GM19328 (cell line): Measurements from ENCODE around the gene LYZ.

Experiments
- ATAC-seq: cut with Tn5 transposase; IDR thresholded peaks from one replicate; pipeline ENCODE4 v1.9.1; 2021; ENCODE audit warnings: mild to moderate bottlenecking, moderate library complexity; ENCODE audit not compliant: unreplicated experiment

Gene LYZ

DNA sequence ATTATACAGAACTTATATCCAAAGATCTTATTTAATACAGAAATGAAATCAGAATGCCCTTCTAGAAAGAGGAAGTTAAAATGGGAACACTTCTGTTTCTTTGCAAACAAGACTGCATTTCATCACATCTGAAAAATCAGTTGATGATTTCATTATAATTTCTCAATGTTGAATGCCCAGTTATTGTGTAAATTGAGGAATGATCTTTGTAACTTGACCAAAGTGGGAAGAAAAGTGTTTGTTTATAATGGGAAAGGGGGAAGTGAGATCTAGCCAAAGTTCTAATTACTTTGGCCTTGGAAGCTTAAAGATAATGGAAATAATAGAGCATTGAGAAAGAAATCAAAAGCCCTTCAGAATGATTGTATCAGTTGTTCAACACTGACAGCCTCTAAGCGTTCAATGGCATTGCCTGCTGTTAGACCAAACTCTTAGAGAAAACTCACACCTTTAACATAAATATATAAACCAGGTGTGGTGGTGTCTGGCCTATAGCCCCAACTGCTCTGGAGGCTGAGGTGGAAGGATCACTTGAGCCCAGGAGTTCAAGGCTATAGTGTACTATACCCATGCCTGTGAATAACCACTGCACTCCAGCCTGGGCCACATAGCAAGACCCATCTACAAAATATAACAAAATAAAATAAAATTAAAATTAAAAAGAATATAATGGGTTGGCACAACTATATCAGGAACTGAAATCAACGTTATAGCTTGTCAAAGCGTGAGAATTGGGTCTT is 9.9 kb upstream of the LYZ start:
- ATAC-seq: no peak

- no peak for ATAC-seq
Measured at GRCh38 chr12:69338936-69339335, 9.2 kb upstream of the LYZ start.

- no peak for ATAC-seq
Measured at GRCh38 chr12:69339999-69340398, 8.2 kb upstream of the LYZ start.

- no peak for ATAC-seq
Measured at GRCh38 chr12:69341328-69341727, 6.9 kb upstream of the LYZ start.

DNA sequence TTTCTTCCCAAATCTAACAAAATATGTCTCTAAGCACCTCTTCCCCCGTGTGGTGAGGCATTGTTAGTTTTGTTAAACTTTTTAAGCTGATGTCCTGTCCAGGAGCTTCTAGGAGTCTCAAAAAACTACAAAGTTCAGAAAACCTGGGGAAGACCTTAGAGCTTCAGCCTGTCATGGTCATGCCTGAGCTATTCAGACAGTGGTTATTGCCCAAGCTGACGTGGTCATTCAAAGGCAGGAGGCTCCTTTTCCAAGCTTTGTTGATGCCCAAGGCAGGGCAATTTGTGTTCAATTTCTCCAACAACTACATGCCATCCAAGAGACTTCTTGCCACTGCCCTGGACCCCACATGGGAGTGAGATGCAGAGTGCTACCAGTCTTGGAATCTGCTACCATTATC is 5.8 kb upstream of the LYZ start:
- no peak for ATAC-seq

GRCh38 chr12:69343357-69343756 is 4.8 kb upstream of the LYZ start:
- no peak for ATAC-seq

- no peak for ATAC-seq
Measured at GRCh38 chr12:69343885-69344612, 4.1 kb upstream of the LYZ start.

DNA sequence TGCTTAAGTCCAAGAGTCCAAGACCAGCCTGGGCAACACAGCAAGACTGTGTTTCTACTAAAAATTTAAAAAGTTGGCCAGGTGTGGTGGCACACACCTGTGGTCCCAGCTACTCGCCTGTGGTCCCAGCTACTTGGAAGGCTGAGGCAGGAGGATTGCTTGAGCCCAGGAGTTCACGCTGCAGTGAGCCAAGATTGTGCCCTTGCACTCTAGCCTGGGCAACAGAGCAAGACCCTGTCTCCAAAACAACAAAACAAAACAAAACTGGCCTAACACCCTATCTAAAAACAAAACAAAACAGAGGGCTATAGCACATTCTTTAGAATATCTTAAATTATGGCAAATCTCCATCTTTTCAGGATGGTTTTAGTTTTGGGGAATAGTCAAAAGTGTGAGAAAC is 3.1 kb upstream of the LYZ start:
- no peak for ATAC-seq

- no peak for ATAC-seq
Measured at GRCh38 chr12:69345742-69346141, 2.4 kb upstream of the LYZ start.

- ATAC-seq: no peak
Measured at GRCh38 chr12:69350002-69350626, 1.9 kb downstream of the LYZ start.

- no peak for ATAC-seq
Measured at GRCh38 chr12:69350777-69351176, 2.6 kb downstream of the LYZ start.

- ATAC-seq: no peak
Measured at GRCh38 chr12:69351462-69352236, 3.5 kb downstream of the LYZ start.

DNA sequence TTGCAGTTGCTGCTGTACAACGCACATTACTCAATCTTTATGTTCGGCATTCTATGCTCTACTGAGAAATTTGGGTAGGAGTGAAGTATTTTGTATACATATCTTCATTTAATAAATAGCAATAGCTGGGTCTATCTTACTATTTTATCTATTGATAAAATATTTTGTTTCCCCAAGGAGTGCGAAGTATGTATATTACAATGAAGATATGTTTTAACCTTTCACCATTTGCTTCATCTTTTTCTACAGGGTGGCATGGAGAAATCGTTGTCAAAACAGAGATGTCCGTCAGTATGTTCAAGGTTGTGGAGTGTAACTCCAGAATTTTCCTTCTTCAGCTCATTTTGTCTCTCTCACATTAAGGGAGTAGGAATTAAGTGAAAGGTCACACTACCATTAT is 4.7 kb downstream of the LYZ start:
- ATAC-seq: no peak

DNA sequence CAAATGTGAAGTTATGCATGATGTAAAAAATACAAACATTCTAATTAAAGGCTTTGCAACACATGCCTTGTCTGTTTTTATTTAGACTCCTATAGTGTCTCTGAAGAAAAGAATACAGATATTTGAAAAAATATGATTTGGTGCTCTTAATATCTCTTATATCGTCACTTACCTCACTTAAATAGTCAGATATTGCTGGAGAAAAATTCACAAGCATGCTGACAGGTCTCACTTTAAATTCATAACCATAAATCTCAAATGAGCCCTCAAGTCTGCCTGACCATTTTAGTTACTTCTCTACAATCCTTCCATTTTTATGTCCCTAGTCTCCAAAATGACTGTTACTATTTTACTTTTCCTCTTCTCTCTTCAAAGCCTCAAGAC is 6.0 kb downstream of the LYZ start:
- no peak for ATAC-seq

- ATAC-seq: no peak
Measured at GRCh38 chr12:69354556-69355187, 6.5 kb downstream of the LYZ start.

DNA sequence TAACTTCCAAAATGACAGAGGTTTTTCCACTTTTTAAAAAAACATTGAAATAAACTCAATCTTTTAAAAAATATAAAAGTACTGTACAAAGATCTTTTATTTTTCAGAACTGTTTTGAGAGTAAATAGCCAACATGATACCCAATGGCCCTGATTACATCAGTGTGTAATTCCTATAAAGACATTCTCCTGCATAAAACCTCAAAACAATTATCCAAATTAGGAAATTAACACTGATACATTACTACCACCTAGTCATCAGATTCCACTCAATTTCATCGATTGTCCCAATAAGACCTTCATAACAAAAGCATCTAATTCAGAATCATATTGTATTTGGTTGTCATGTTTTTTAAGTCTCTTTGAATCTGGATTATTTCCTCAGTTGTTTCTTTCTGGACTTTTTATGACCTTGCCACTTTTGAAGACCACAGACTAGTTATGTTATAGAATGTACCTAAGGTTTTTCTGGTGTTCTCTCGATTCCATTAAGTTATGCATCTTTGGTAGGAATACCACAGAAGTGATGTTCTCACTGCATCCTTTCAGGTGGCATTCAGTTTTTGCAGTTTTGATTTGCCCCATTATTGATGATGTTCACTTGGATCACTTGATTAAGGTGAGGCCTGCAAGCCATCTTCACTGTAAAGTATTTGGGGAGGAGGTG is 7.3 kb downstream of the LYZ start:
- ATAC-seq: no peak

- peak; percentile 82 for ATAC-seq
Measured at GRCh38 chr12:69359531-69360347, 11.6 kb downstream of the LYZ start, which contains the start of gene YEATS4. Gene YEATS4, plus strand, starts transcription at chr12:69359743. Its CDS starts 230 bp downstream, at chr12:69359973.

DNA sequence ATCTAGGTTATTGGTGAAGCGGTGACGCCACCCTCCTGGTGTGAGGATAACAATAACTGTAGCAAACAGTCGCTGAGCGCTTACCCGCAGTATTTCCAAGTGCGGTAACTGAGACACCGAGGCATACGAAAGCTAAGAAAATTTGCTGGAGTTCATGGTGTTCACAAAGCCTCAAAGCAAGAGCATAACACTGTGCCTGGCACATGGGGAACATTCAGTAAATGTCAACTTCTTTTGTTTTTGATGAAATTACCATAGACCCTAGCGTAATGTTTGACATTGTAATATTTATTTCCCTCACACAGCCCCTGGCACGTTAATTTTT is 12.1 kb downstream of the LYZ start:
- ATAC-seq: no peak

DNA sequence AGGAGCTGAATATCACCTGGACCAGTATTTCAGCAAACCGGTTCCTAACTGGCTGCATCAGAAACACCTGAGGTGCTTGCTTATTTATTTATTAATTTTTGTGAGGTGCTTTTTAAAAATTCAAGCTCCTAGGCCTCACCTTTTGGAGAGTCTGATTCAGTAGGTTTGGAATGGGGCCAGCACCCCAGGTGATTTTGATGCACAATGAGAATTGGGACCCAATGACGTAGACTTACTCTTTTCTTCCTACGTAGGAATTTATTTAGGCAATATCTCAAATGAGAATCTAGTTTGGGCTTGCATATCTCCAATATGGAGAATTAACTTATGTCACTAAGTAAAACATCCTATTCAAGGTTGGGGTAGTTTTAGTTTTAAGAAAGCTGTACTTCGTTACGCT is 18.6 kb downstream of the LYZ start:
- ATAC-seq: no peak

GRCh38 chr12:69368171-69368570 is 20.0 kb downstream of the LYZ start:
- ATAC-seq: no peak
